ENCODE measurements around the gene IL15. TPM values are rescaled to one million over a fixed set of nuclear protein-coding genes. Genes with fewer than 3 reads are reported as not detected.
"Not testable (repeated sequence)": the region's sequence is repeated elsewhere in the genome, so short reads cannot be mapped to it uniquely, and the experiment has no call there.

The IL15 gene, protein sequence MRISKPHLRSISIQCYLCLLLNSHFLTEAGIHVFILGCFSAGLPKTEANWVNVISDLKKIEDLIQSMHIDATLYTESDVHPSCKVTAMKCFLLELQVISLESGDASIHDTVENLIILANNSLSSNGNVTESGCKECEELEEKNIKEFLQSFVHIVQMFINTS
- 10 to 100 TPM in 1 of 6 donors, 1 to 10 TPM in 5; 2.1 to 12.1 (median 7.4) TPM for total RNA-seq

GRCh38 chr4:141636082-141636770, at the start of gene IL15:
TSS of gene IL15 (plus strand) at chr4:141636583. CDS start at chr4:141719465, 82,882 bp downstream.
- Histone ChIP-seq H3K36me3 (no peaks in the 10 kb centered on the region), H3K27me3 (no peaks in the 10 kb centered on the region), H3K4me1 (peaks cover 0 to 18% (median 7%) of the 10 kb centered on the region in 4 donors), H3K9me3 (no peaks in the 10 kb centered on the region), H3K27ac (peak within 1 kb of the TSS; percentile 78 to 92 (median 88)), H3K4me3 (peak within 1 kb of the TSS; percentile 69 to 93 (median 82))
- no peak for TF ChIP-seq POLR2A (IDR thresholded peaks at IDR 0.05)
- no peak for TF ChIP-seq CTCF (IDR thresholded peaks at IDR 0.05)
- no peak for TF ChIP-seq POLR2AphosphoS5 (IDR thresholded peaks at IDR 0.05)
- no peak for TF ChIP-seq EP300 (IDR thresholded peaks at IDR 0.05)
- DNase-seq = peak; percentile 81 to 94
- 1% methylated on average over 19 to 43 of the region's 43 CpGs for WGBS, 2 donors
- peak; percentile 86 for ATAC-seq (ENCODE audit: low FRiP score in 2 of 2)

DNA sequence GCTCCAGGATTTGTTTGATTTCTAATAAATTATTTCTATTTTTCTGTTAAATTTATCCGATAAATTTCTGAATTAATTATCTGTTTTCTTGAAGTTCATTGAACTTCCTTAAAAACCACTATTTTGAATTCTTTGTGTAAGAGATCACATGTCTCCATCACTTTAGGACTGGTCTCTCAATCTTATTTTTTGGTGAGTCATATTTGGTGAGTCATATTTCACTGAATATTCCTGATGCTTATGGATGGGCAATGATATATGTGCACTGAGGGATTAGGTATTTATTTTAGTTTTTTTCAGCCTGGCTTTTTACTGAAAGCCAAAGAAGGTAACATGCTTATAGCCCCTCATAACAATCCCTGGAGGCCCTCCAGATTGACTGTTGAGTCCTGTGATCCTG, 48.5 kb upstream of the IL15 start:
- Histone ChIP-seq H3K27me3 (no peaks in the 10 kb centered on the region), H3K36me3 (no peaks in the 10 kb centered on the region), H3K9me3 (peaks cover 0 to 7% (median 0%) of the 10 kb centered on the region in 4 donors), H3K27ac (no peak overlapping the region), H3K4me3 (no peak overlapping the region), H3K4me1 (no peaks in the 10 kb centered on the region)
- DNase-seq = no peak
- ATAC-seq (ENCODE audit: low FRiP score in 2 of 2) = no peak
- WGBS, 2 donors = 98 to 100% methylated on average over 1 of the region's 1 CpG
- TF ChIP-seq POLR2A (IDR thresholded peaks at IDR 0.05) (no peak), EP300 (IDR thresholded peaks at IDR 0.05) (no peak), CTCF (IDR thresholded peaks at IDR 0.05) (no peak), POLR2AphosphoS5 (IDR thresholded peaks at IDR 0.05) (no peak)

DNA sequence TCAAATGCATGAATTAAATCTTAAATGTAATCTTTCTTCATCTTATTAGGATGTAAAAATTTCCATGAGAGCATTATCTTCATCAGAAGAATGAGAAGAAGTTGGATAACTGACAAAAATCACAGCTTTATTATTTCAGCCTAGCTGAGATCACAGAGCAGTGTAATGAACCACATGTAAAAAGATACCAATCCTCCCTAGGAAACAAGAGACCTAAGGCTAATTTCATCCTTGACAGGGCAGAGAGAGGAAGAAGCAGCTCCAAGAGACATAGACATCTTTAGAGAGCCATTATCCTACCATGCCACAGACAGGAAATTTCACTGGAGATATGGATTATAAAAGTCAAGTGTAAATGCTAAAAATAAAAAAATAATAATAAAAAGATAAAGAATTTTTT, 40.9 kb upstream of the IL15 start:
- DNase-seq (no peak), ATAC-seq (ENCODE audit: low FRiP score in 2 of 2) (no peak)
- Histone ChIP-seq H3K9me3 (peaks cover 0 to 7% (median 0%) of the 10 kb centered on the region in 4 donors), H3K27me3 (no peaks in the 10 kb centered on the region), H3K4me3 (no peak overlapping the region), H3K27ac (no peak overlapping the region), H3K36me3 (no peaks in the 10 kb centered on the region), H3K4me1 (no peaks in the 10 kb centered on the region)
- TF ChIP-seq CTCF (IDR thresholded peaks at IDR 0.05) = no peak
- no peak for TF ChIP-seq POLR2A (IDR thresholded peaks at IDR 0.05)
- TF ChIP-seq POLR2AphosphoS5 (IDR thresholded peaks at IDR 0.05) = no peak
- TF ChIP-seq EP300 (IDR thresholded peaks at IDR 0.05) = no peak

GRCh38 chr4:141599853-141600252, 36.5 kb upstream of the IL15 start:
- no peak for DNase-seq
- ATAC-seq (ENCODE audit: low FRiP score in 2 of 2) = no peak
- no peak overlapping the region for H3K4me3 ChIP-seq
- no peaks in the 10 kb centered on the region for H3K9me3 ChIP-seq
- TF ChIP-seq POLR2AphosphoS5 (IDR thresholded peaks at IDR 0.05) = no peak
- TF ChIP-seq POLR2A (IDR thresholded peaks at IDR 0.05) = no peak
- no peak for TF ChIP-seq EP300 (IDR thresholded peaks at IDR 0.05)
- TF ChIP-seq CTCF (IDR thresholded peaks at IDR 0.05) = no peak
- WGBS, 2 donors = 75 to 87% methylated on average over 3 of the region's 3 CpGs
- no peaks in the 10 kb centered on the region for H3K27me3 ChIP-seq
- H3K36me3 ChIP-seq = no peaks in the 10 kb centered on the region
- no peak overlapping the region for H3K27ac ChIP-seq
- no peaks in the 10 kb centered on the region for H3K4me1 ChIP-seq

DNA sequence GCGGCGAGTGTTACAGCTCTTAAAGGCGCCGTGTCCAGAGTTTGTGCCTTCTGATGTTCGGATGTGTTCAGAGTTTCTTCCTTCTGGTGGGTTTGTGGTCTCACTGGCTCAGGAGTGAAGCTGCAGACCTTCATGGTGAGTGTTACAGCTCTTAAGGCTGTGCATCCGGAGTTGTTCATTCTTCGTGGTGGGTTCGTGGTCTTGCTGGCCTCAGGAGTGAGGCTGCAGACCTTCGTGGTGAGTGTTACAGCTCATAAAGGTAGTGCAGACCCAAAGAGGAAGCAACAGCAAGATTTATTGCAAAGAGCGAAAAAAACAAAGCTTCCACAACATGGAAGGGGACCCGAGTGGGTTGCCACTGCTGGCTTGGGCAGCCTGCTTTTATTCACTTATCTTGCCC, 31.7 kb upstream of the IL15 start:
- H3K36me3 ChIP-seq = not testable (repeated sequence)

More for the DNA sequence above, 31.7 kb upstream of the IL15 start:
- not testable (repeated sequence) for H3K27me3 ChIP-seq; H3K4me1 ChIP-seq; H3K4me3 ChIP-seq; H3K9me3 ChIP-seq; DNase-seq; ATAC-seq (ENCODE audit: low FRiP score in 2 of 2); H3K27ac ChIP-seq
- 63 to 64% methylated on average over 11 of the region's 11 CpGs for WGBS, 2 donors
